Body of pancreas (tissue), 4 donors: ENCODE data around the gene NOL11. TPM values are rescaled to one million over a fixed set of nuclear protein-coding genes. Genes with fewer than 3 reads are reported as not detected.
"Not testable (repeated sequence)": the region's sequence is repeated elsewhere in the genome, so short reads cannot be mapped to it uniquely, and the experiment has no call there.

Experiments
- ATAC-seq: fragments of 150-250 bp; one replicate; pipeline ENCODE4 v1.9.1; 2016
- DNase-seq, 4 donors: peaks; one replicate each; pipeline ENCODE4 v3.0.0-alpha.2; 2019
- H3K27ac ChIP-seq, 4 donors: fragments of 200-600 bp; sonication (generic); 1 replicate in 3 of 4; 2 replicates in 1 of 4; pipeline versions ENCODE4 v1.5.1 to v1.6.1; 2016 to 2019; ENCODE audit warnings: mild to moderate bottlenecking in 1 of 4, mixed read lengths in 1 of 4, moderate library complexity in 1 of 4
- H3K27me3 ChIP-seq, 2 donors: fragments of 200-600 bp; sonication (generic); one replicate each; pipeline ENCODE4 v1.6.0; 2016; ENCODE audit warnings: mild to moderate bottlenecking in 1 of 2
- H3K36me3 ChIP-seq, 2 donors: fragments of 200-600 bp; sonication (generic); replicated peaks in 1 of 2; 2 replicates each; pipeline ENCODE4 v1.5.1; 2016; ENCODE audit warnings: low read depth in 2 of 2; ENCODE audit not compliant: insufficient read depth in 1 of 2
- H3K4me1 ChIP-seq: fragments of 200-600 bp; sonication (generic); one replicate; pipeline ENCODE4 v1.6.0; 2016
- H3K4me3 ChIP-seq, 2 donors: fragments of 200-600 bp; sonication (generic); 1 replicate in 1 of 2; 2 replicates in 1 of 2; pipeline ENCODE4 v1.5.1; 2016 to 2019
- H3K9me3 ChIP-seq, 3 donors: fragments of 200-600 bp; sonication (generic); 1 replicate in 2 of 3; 2 replicates in 1 of 3; pipeline ENCODE4 v1.5.1; 2016
- CTCF ChIP-seq, 7 experiments: fragments of 450-650 bp in 4 of 7; fragments of 200-600 bp in 3 of 7; sonication (generic) in 3 of 7; IDR thresholded peaks; one replicate each; pipeline ENCODE4 v1.5.1; 2016 to 2019; ENCODE audit warnings: antibody characterized with exemption in 7 of 7
- POLR2A ChIP-seq, 3 donors: fragments of 450-650 bp; IDR thresholded peaks; one replicate each; pipeline ENCODE4 v1.6.1; 2016; ENCODE audit warnings: antibody characterized with exemption in 3 of 3, mild to moderate bottlenecking in 2 of 3
- WGBS, 2 donors: methylation state at CpG; one replicate each; pipeline ENCODE4 v1.1.5; 2017; 5-methylcytosine and 5-hydroxymethylcytosine counted together
- intact Hi-C: fragments of 100-400 bp; cut with DNase I; formaldehyde crosslinking; loops from one replicate; pipeline ENCODE4 v1.15.1; 2023
- total RNA-seq, 2 donors: library from RNA; depleted of rRNA; stranded (reverse); fragments of >200 nt; gene quantifications; one replicate each; pipeline ENCODE4 v1.1.0, GENCODE V29; 2016

Gene NOL11
- total RNA-seq, 2 donors from 2014 or later, result 15.0 to 15.8 TPM

GRCh38 chr17:67747681-67748235 is 30.0 kb downstream of the NOL11 start:
- DNase-seq (no peak), ATAC-seq (no peak)
- TF ChIP-seq CTCF (IDR thresholded peaks at IDR 0.05) (no peak), POLR2A (IDR thresholded peaks at IDR 0.05) (no peak)
- intact Hi-C loops, result no loop called here
- Histone ChIP-seq H3K4me3 (no peak overlapping the region), H3K36me3 (peaks cover 0 to 29% of the 10 kb centered on the region in 2 donors), H3K27me3 (no peaks in the 10 kb centered on the region), H3K27ac (no peak overlapping the region), H3K9me3 (no peaks in the 10 kb centered on the region), H3K4me1 (no peaks in the 10 kb centered on the region)
- WGBS, 2 donors, result 68 to 86% methylated on average over 2 of the region's 2 CpGs

- 99% methylated on average over 4 of the region's 4 CpGs for WGBS, 2 donors
- ATAC-seq, result no peak
- Histone ChIP-seq H3K27me3 (no peaks in the 10 kb centered on the region), H3K9me3 (no peaks in the 10 kb centered on the region), H3K4me1 (no peaks in the 10 kb centered on the region), H3K4me3 (no peak overlapping the region), H3K27ac (no peak overlapping the region), H3K36me3 (peaks cover 0 to 16% of the 10 kb centered on the region in 2 donors)
- intact Hi-C loops, result no loop called here
- TF ChIP-seq POLR2A (IDR thresholded peaks at IDR 0.05) (no peak), CTCF (IDR thresholded peaks at IDR 0.05) (no peak)
- DNase-seq, result no peak
Measured at GRCh38 chr17:67750067-67750466, 32.3 kb downstream of the NOL11 start.

- ATAC-seq (no peak), DNase-seq (no peak)
- no peak for TF ChIP-seq POLR2A (IDR thresholded peaks at IDR 0.05)
- no peak for TF ChIP-seq CTCF (IDR thresholded peaks at IDR 0.05)
- Histone ChIP-seq H3K4me1 (no peaks in the 10 kb centered on the region), H3K27ac (no peak overlapping the region), H3K9me3 (no peaks in the 10 kb centered on the region), H3K27me3 (no peaks in the 10 kb centered on the region), H3K4me3 (no peak overlapping the region), H3K36me3 (peaks cover 0 to 16% of the 10 kb centered on the region in 2 donors)
- intact Hi-C loops, result no loop called here
- WGBS, 2 donors, result 81 to 100% methylated on average over 4 to 9 of the region's 9 CpGs
Measured at GRCh38 chr17:67751101-67752074, 33.7 kb downstream of the NOL11 start.

DNA sequence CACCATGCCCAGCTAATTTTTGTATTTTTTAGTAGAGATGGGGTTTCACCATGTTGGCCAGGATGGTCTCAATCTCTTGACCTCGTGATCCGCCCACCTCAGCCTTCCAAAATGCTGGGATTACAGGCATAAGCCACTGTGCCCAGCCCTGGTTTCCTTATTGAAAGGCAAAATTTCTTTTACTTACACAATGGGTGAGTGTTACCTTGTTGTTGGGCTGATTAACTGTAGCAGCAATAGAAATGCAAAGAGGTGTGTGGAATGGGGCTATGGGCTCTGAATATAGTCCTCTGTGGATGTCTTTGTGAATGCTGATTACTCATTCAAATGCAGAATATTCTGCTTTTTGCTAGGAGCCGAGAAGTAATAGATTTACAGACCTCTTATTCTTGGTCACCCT is 34.4 kb downstream of the NOL11 start:
- ATAC-seq, H3K9me3 ChIP-seq, H3K4me3 ChIP-seq, DNase-seq, H3K27ac ChIP-seq, H3K27me3 ChIP-seq, H3K4me1 ChIP-seq, intact Hi-C loops: not testable (repeated sequence)
- H3K36me3 ChIP-seq, result peaks cover 0 to 16% of the 10 kb centered on the region in 2 donors
- 95 to 96% methylated on average over 3 of the region's 3 CpGs for WGBS, 2 donors

DNA sequence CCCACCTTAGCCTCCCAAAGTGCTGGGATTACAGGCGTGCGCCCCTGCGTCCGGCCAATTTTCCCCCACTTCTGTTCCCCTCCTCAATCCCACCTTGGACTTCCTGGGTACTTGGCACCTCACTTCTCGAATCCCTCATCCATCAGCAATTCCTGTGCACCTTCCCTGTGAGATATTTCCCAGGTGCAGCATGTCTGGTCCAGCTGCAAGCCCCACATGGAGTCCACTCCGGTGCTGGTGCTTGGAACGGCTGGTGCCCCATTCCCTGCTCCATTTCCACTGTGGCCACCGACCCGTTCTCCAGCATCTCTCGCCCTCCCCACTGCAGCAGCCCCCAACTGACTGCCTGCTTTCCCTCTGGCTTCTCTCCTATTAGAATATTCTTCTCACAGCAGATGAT is 35.3 kb downstream of the NOL11 start:
- DNase-seq, result no peak
- Histone ChIP-seq H3K9me3 (no peaks in the 10 kb centered on the region), H3K27me3 (no peaks in the 10 kb centered on the region), H3K4me3 (no peak overlapping the region), H3K36me3 (peaks cover 0 to 11% of the 10 kb centered on the region in 2 donors), H3K4me1 (no peaks in the 10 kb centered on the region), H3K27ac (no peak overlapping the region)
- ATAC-seq, result no peak
- TF ChIP-seq CTCF (IDR thresholded peaks at IDR 0.05), result no peak
- TF ChIP-seq POLR2A (IDR thresholded peaks at IDR 0.05), result no peak
- intact Hi-C loops, result no loop called here
- 88 to 92% methylated on average over 10 of the region's 10 CpGs for WGBS, 2 donors
